ENCODE data around the gene PCDHGA8.

PCDHGA8 gene

DNA sequence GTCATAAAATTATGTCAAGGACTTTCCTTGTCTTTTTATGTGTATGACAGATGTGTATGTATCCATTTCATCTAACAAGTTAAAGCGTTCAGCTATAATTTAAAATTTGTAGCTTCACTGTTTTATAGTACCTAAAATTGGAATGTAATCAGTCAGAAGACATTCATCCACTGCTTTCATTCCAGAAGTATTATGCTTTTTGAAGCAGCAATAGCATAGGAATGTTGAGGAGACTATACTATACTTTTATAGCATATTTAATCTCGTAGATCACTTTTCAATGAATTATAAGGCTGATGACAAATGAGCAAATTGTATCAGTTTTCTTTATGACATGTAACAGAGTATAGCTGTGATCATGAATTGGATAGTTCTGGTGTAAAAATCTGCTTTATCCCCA is 44.8 kb downstream of the PCDHGA8 start:
- no peak for DNase-seq

GRCh38 chr5:141439411-141440141 is 47.1 kb downstream of the PCDHGA8 start:
- no peak for DNase-seq

GRCh38 chr5:141440341-141440740 is 47.9 kb downstream of the PCDHGA8 start:
- no peak for DNase-seq

GRCh38 chr5:141441571-141442170 is 49.2 kb downstream of the PCDHGA8 start:
- no peak for DNase-seq

Data from DMS 273 treated with DMSO at 0.1 percent for 48 hours (cell line).